OCI-LY7 (cell line): Measurements from ENCODE around the gene BARHL2. TPM values are rescaled to one million over a fixed set of nuclear protein-coding genes. Genes with fewer than 3 reads are reported as not detected.

Source experiments
- BruUV-seq: library from RNA; stranded (reverse); fragments of 400-500 nt; replicated peaks from 2 replicates; lab custom pipeline; 2021; lab: Mats Ljungman, UMichigan
- CTCF ChIA-PET: fragments of 300-600 bp; sonication (Branson Sonifier 250); formaldehyde crosslinking; loops from one replicate; lab custom pipeline; 2022; ENCODE audit warnings: antibody characterized with exemption; ENCODE audit not compliant: unreplicated experiment; lab: Charles Lee
- POLR2A ChIA-PET: fragments of 300-600 bp; sonication (Branson Sonifier 250); formaldehyde crosslinking; loops from one replicate; lab custom pipeline; 2022; ENCODE audit warnings: antibody characterized with exemption; lab: Charles Lee
- DNase-seq: peaks from one replicate; pipeline ENCODE4 v3.0.0-alpha.2; 2015; ENCODE audit warnings: low spot score
- H2AFZ ChIP-seq: fragments of 200-600 bp; sonication (generic), shearing (Covaris generic); 2 replicates; pipeline ENCODE4 v1.6.1; 2014; ENCODE audit warnings: mild to moderate bottlenecking, antibody characterized with exemption, low read length, moderate library complexity
- H3K27ac ChIP-seq: fragments of 200-600 bp; sonication (generic); 2 replicates; pipeline ENCODE4 v1.5.1; 2014; ENCODE audit warnings: mixed run types, low read depth, mild to moderate bottlenecking, moderate library complexity, low read length, inconsistent platforms; ENCODE audit not compliant: poor library complexity, severe bottlenecking
- H3K36me3 ChIP-seq: fragments of 200-600 bp; sonication (generic); 2 replicates; pipeline ENCODE4 v1.6.1; 2014; ENCODE audit warnings: mild to moderate bottlenecking, antibody characterized with exemption, low read length, moderate library complexity, mixed read lengths; ENCODE audit not compliant: insufficient read depth
- H3K4me1 ChIP-seq: fragments of 200-600 bp; sonication (generic); 2 replicates; pipeline ENCODE4 v1.5.1; 2014; ENCODE audit warnings: mild to moderate bottlenecking, low read length; ENCODE audit not compliant: insufficient read depth, poor library complexity, severe bottlenecking
- H3K4me2 ChIP-seq: fragments of 200-600 bp; sonication (generic); 2 replicates; pipeline ENCODE4 v1.6.1; 2014; ENCODE audit warnings: mild to moderate bottlenecking, low read length
- H3K4me3 ChIP-seq: fragments of 200-600 bp; sonication (generic); 2 replicates; pipeline ENCODE4 v1.5.1; 2014; ENCODE audit warnings: mild to moderate bottlenecking, low read depth, low read length; ENCODE audit not compliant: poor library complexity, severe bottlenecking
- H3K79me2 ChIP-seq: fragments of 200-600 bp; sonication (generic); 2 replicates; pipeline ENCODE4 v1.6.1; 2016; ENCODE audit warnings: low read depth, mild to moderate bottlenecking, low read length, moderate library complexity, mixed read lengths; ENCODE audit not compliant: insufficient read depth
- H3K9me2 ChIP-seq: fragments of 200-600 bp; sonication (generic); 2 replicates; pipeline ENCODE4 v1.6.1; 2016; ENCODE audit warnings: mild to moderate bottlenecking, low read length, mixed read lengths; ENCODE audit not compliant: insufficient read depth
- H3K9me3 ChIP-seq: fragments of 200-600 bp; sonication (generic); 2 replicates; pipeline ENCODE4 v1.6.1; 2014; ENCODE audit warnings: mild to moderate bottlenecking, mixed run types, low read length, mixed read lengths
- H4K20me1 ChIP-seq: fragments of 200-600 bp; sonication (generic); 2 replicates; pipeline ENCODE4 v1.6.1; 2014; ENCODE audit warnings: mild to moderate bottlenecking, antibody characterized with exemption, low read length, moderate library complexity, mixed read lengths; ENCODE audit not compliant: insufficient read depth
- CTCF ChIP-seq: fragments of 200-600 bp; sonication (generic); conservative IDR thresholded peaks from 2 replicates; pipeline ENCODE4 v1.5.1; 2014; ENCODE audit warnings: mild to moderate bottlenecking, antibody characterized with exemption, low read length, moderate library complexity, mixed read lengths
- EZH2phosphoT487 ChIP-seq: fragments of 200-600 bp; sonication (generic); IDR thresholded peaks from 2 replicates; pipeline ENCODE4 v1.6.1; 2018; ENCODE audit warnings: low read depth, borderline replicate concordance, mild to moderate bottlenecking, mixed run types, antibody characterized with exemption, low read length, moderate library complexity, mixed read lengths
- intact Hi-C: fragments of 100-400 bp; cut with micrococcal nuclease; formaldehyde crosslinking; loops from one replicate; pipeline ENCODE4 v1.10.0; 2022; ENCODE audit not compliant: unreplicated experiment
- total RNA-seq, 2 experiments: library from RNA; depleted of rRNA in 1 of 2; stranded (reverse); fragments of >200 nt in 1 of 2; shearing (Covaris generic) in 1 of 2; gene quantifications; 2 replicates each; pipeline ENCODE4 v1.2.3, GENCODE V29; 2014 to 2022

The BARHL2 gene
- total RNA-seq, 2 experiments from 2014 or later = not detected

GRCh38 chr1:90730243-90731022 lies 13.3 kb upstream of the BARHL2 start:
- Histone ChIP-seq H4K20me1 (no peaks in the 10 kb centered on the region), H3K9me3 (no peaks in the 10 kb centered on the region), H3K4me1 (no peaks in the 10 kb centered on the region), H3K27ac (no peak overlapping the region), H3K79me2 (no peaks in the 10 kb centered on the region), H3K4me3 (peak overlapping the region; percentile 52), H3K36me3 (no peaks in the 10 kb centered on the region), H3K4me2 (peak overlapping the region; percentile 46), H2AFZ (no peak overlapping the region; the same call in 1 of the 2 replicates), H3K9me2 (no peaks in the 10 kb centered on the region)
- intact Hi-C loops = no loop called here
- CTCF ChIA-PET = no interaction called here
- BruUV-seq = no TSS peak
- TF ChIP-seq CTCF (no peak), EZH2phosphoT487 (no peak)
- peak; percentile 8 for DNase-seq
- POLR2A ChIA-PET = interaction anchor here (0.7 to 1.5 kb wide), 4 partner anchors 9 to 153 kb away, joined by 3 to 5 read pairs (median 4); no protein-coding TSS in a partner anchor

GRCh38 chr1:90729504-90730242 lies 12.6 kb upstream of the BARHL2 start:
- H3K4me1 ChIP-seq = no peaks in the 10 kb centered on the region
- no TSS peak for BruUV-seq
- no peaks in the 10 kb centered on the region for H3K9me3 ChIP-seq
- TF ChIP-seq EZH2phosphoT487 (no peak), CTCF (peak; percentile 64)
- intact Hi-C loops = no loop called here
- no peak overlapping the region for H3K27ac ChIP-seq
- POLR2A ChIA-PET = interaction anchor here (0.7 to 1.2 kb wide), 3 partner anchors 8 to 152 kb away, joined by 3 to 5 read pairs (median 4); no protein-coding TSS in a partner anchor
- peak overlapping the region; percentile 46 for H3K4me2 ChIP-seq
- peak; percentile 4 for DNase-seq
- H3K36me3 ChIP-seq = no peaks in the 10 kb centered on the region
- H3K9me2 ChIP-seq = no peaks in the 10 kb centered on the region
- H3K79me2 ChIP-seq = no peaks in the 10 kb centered on the region
- H2AFZ ChIP-seq = no peak overlapping the region; the same call in 1 of the 2 replicates
- no peaks in the 10 kb centered on the region for H4K20me1 ChIP-seq
- H3K4me3 ChIP-seq = peak overlapping the region; percentile 52
- CTCF ChIA-PET = no interaction called here
